ENCODE results near the gene CRYGC. TPM values are rescaled to one million over a fixed set of nuclear protein-coding genes. Genes with fewer than 3 reads are reported as not detected.

The CRYGC gene
- total and polyA plus RNA-seq, 2 donors (not counting 3 experiments of a cell fraction or from before 2014, with no cell fraction given), result not detected

DNA sequence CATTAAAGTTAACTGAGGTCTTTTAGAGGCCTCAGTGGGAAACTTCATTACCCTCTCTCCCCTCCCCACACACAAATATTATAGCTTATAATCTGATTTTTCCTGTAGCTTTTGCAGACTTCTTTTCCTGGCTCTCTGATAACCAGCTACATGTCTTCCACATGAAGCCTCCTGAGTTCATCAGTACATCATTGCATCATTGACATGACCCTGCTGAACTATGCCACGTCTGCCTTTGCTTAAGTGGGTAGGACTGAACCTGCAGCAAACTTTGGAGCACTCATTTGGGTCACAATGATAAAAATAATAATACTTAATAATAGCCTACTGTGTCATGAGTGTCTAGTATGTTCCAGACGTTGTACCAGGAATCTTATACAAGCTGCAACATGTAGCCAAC lies 26.8 kb upstream of the CRYGC start:
- no peak for TF ChIP-seq GATA2 (IDR thresholded peaks at IDR 0.05; ENCODE audit: insufficient read depth, insufficient read length, low read depth, low read length)
- no peak for TF ChIP-seq JUN (IDR thresholded peaks at IDR 0.05; ENCODE audit: borderline replicate concordance, insufficient read depth, insufficient read length, low read depth)
- no peak for TF ChIP-seq EZH2 (IDR thresholded peaks at IDR 0.05; ENCODE audit: borderline replicate concordance, low read depth, low read length, severe bottlenecking)
- TF ChIP-seq MYC (IDR thresholded peaks at IDR 0.05; ENCODE audit: low read depth, low read length), result no peak
- TF ChIP-seq, protein P1, sequence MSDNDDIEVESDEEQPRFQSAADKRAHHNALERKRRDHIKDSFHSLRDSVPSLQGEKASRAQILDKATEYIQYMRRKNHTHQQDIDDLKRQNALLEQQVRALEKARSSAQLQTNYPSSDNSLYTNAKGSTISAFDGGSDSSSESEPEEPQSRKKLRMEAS (IDR thresholded peaks at IDR 0.05; ENCODE audit: insufficient read depth, insufficient read length), result no peak
- no peak for TF ChIP-seq POLR2AphosphoS5 (IDR thresholded peaks at IDR 0.05; ENCODE audit: insufficient read depth, low read depth, low read length)
- TF ChIP-seq POLR2A (IDR thresholded peaks at IDR 0.05; ENCODE audit: low read depth, low read length), result no peak
- TF ChIP-seq FOS (IDR thresholded peaks at IDR 0.05; ENCODE audit: borderline replicate concordance, insufficient read depth, low read length), result no peak
- TF ChIP-seq, protein P2, sequence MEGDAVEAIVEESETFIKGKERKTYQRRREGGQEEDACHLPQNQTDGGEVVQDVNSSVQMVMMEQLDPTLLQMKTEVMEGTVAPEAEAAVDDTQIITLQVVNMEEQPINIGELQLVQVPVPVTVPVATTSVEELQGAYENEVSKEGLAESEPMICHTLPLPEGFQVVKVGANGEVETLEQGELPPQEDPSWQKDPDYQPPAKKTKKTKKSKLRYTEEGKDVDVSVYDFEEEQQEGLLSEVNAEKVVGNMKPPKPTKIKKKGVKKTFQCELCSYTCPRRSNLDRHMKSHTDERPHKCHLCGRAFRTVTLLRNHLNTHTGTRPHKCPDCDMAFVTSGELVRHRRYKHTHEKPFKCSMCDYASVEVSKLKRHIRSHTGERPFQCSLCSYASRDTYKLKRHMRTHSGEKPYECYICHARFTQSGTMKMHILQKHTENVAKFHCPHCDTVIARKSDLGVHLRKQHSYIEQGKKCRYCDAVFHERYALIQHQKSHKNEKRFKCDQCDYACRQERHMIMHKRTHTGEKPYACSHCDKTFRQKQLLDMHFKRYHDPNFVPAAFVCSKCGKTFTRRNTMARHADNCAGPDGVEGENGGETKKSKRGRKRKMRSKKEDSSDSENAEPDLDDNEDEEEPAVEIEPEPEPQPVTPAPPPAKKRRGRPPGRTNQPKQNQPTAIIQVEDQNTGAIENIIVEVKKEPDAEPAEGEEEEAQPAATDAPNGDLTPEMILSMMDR (IDR thresholded peaks at IDR 0.05; ENCODE audit: extremely low read depth in 1 of 2, insufficient read depth in 1 of 2, low read depth in 1 of 2, low read length in 2 of 2), result no peak
- BruUV-seq (replicated peaks), result no TSS peak
- no peaks in the 10 kb centered on the region for H3K27me3 ChIP-seq (ENCODE audit: control insufficient read depth in 2 of 2, insufficient read depth in 2 of 2, low read length in 2 of 2)
- no peak overlapping the region for H2AFZ ChIP-seq (ENCODE audit: low read depth, low read length)
- H3K4me1 ChIP-seq (ENCODE audit: control insufficient read depth, extremely low read depth, insufficient read depth, low read length), result no peaks in the 10 kb centered on the region
- no peak for FAIRE-seq
- no peaks in the 10 kb centered on the region for H3K9me3 ChIP-seq (replicated peaks; ENCODE audit: control insufficient read depth, insufficient read depth, low read length)
- H3K9ac ChIP-seq (replicated peaks; ENCODE audit: extremely low read depth, insufficient read depth, low read length), result no peak overlapping the region
- no peaks in the 10 kb centered on the region for H3K79me2 ChIP-seq (ENCODE audit: control insufficient read depth, insufficient read depth, low read length)
- dilution Hi-C loops (cut with MboI; ENCODE audit: extremely low pct_ligation_motif_present, low sequenced_read_pairs) (no loop called here), intact Hi-C loops (cut with micrococcal nuclease) (no loop called here)
- ChIA-PET CTCF (interaction anchor here (1.0 to 1.3 kb wide), 2 partner anchors 9 to 18 kb away, joined by 3 to 4 read pairs; no protein-coding TSS in a partner anchor), POLR2A (no interaction called here)
- H3K27ac ChIP-seq (ENCODE audit: insufficient read depth, low read depth, low read length), result no peak overlapping the region
- H3K9me1 ChIP-seq (replicated peaks; ENCODE audit: control insufficient read depth, extremely low read depth, insufficient read depth, low read length), result no peaks in the 10 kb centered on the region
- no peaks in the 10 kb centered on the region for H4K20me1 ChIP-seq (replicated peaks; ENCODE audit: control insufficient read depth, extremely low read depth, insufficient read depth, low read length)
- H3K4me3 ChIP-seq (replicated peaks in 1 of 3; ENCODE audit: insufficient read depth in 1 of 3, low read depth in 1 of 3, low read length in 3 of 3), result no peak overlapping the region
- H3K4me2 ChIP-seq (ENCODE audit: insufficient read depth, low read length), result no peak overlapping the region
- no peaks in the 10 kb centered on the region for H3K36me3 ChIP-seq (ENCODE audit: control insufficient read depth in 2 of 2, extremely low read depth in 1 of 2, insufficient read depth in 2 of 2, low read length in 2 of 2)
- no peak for DNase-seq (ENCODE audit: low read depth, low spot score)
